SIG-M5 treated with dmso at 0.1 percent for 504 hours (cell line): ENCODE measurements around the gene SUSD1.
"Not testable (repeated sequence)": the region's sequence is repeated elsewhere in the genome, so short reads cannot be mapped to it uniquely, and the experiment has no call there.

Source experiments
- DNase-seq: peaks from one replicate; lab custom pipeline; 2025; ENCODE audit not compliant: unreplicated experiment; lab: John Stamatoyannopoulos, UW

The SUSD1 gene

DNA sequence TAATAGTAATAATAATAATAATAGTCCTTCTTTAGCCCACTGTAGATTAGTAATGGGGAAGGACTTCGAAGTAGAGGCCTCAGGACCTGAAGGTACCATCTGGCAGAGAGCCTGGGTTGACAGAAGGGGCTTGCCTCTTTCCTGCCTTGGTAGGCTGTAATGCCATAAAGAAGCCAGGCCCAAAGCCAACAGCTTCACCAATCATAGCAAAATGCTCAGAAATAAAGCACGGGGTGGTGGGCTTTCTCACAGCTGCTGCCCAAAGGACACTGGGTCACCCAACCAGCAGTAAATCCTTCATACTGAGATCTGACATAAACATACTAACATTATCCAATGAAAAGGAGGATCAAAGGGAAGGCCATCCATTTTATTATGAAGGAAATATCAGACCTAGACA lies 70.7 kb downstream of the SUSD1 start:
- DNase-seq: no peak

- no peak for DNase-seq
Observed at GRCh38 chr9:112103405-112103804, 71.7 kb downstream of the SUSD1 start.

GRCh38 chr9:112097712-112098688 lies 77.1 kb downstream of the SUSD1 start:
- DNase-seq: peak; percentile 73

GRCh38 chr9:112094948-112095681 lies 80.0 kb downstream of the SUSD1 start:
- no peak for DNase-seq

DNA sequence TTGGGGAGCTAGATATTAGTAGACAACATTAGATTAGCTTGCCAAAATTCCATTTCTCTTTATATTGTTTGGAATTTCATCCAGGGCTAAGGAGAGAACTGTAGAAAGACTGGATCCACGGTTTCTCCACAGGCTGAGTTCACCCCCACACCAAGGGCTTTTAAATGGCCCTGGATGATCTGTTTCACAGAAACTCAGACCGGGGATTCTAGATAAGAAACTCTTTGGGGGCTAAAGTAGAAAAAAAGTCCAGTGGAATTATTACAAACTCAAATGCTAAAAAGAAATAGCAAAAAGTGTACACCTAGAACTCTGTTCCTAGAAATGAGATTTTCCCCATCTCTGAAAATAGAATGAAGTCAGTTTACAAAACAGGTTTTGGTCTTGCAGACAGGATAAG lies 80.9 kb downstream of the SUSD1 start:
- DNase-seq: no peak

DNA sequence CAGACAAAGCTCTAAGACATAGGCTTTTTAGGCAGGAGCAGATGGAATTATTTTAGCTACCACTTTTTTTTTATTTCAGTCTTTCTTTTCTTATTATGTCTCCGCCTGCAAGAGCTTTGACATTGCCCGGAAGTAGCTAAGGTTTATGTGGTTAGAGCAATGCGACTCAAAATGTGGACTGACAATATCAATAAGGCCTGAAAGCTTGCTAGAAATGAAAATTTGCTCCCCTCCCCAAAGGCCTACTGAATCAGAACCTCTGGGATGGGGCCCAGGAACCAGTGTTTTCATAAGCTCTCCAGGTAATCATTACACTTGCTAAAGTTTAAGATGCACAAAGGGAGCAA lies 81.3 kb downstream of the SUSD1 start:
- DNase-seq: no peak

GRCh38 chr9:112093147-112093869 lies 81.8 kb downstream of the SUSD1 start:
- no peak for DNase-seq

GRCh38 chr9:112091810-112092209 lies 83.3 kb downstream of the SUSD1 start:
- DNase-seq: peak; percentile 15

DNA sequence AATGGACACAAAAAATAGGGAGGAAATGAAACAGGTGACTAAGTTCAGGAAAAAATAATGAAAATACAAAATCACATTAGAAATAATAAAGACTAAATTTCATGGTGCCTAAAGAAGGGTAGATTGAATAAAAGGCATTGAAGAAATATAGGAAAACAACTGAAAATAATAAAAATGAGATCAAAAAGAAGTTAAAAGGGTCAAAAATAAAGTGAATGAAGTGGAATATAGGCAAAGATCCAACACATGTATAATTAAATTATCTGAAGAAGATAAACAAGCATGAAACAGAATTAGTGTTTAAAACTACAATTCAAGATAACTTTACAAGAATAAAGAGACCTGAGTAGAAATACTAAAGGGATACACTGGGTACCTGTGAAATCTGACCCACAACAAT lies 87.6 kb downstream of the SUSD1 start:
- DNase-seq: no peak

DNA sequence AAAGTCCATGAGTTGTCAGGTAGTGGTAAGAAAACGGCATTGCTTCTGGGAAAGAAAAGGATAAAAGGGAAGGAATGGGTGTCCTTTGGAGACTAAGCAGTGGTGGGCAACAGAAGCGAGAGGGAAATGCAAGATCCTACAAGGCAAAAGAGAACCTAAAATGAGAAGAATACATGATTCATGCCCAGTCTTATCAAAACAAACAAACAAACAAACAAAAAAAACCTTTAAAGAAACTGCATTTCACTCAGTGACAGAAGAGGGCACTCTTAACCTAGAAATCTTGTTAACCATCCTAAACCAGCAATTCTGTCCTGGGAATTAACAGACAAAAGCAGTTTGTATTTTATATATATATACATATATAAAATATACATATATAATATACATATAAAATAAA lies 88.5 kb downstream of the SUSD1 start:
- peak; percentile 26 for DNase-seq

DNA sequence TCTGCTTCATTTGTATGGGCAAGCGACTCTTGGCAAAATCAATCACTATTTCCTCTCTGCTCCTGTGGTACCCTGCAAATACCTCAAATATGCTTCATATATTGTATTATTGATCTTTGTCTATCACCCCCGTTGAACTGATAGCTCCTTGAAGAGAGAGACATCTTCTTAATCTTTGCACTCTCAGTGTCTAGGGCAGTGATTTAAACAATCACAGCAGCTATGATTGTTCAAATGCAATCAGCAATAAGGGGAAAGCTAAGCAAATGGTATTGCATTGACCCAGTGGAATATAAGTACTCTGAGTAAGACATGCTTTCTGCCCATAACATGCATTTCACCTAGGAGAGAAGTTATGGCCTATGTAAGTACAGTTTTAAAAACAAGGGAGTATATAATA lies 90.2 kb downstream of the SUSD1 start:
- no peak for DNase-seq

DNA sequence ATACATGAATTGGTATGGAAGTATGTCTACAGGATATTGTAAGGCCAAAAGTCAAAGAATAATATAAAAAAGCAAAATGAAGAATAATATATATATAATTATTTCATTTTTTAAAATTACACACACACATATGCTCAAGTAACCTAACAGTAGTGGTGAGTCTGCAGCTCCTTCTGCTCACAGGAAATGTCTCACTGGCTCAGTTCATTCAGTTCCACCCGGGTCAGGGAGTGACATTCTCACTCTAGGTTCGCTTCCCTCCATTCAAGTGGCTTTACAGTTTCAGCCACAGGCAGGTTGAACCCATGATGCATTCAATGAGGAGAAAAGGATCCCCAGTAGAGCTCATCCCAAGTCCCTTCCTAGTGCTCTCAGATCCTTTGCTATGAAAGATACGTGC lies 90.8 kb downstream of the SUSD1 start:
- no peak for DNase-seq

DNA sequence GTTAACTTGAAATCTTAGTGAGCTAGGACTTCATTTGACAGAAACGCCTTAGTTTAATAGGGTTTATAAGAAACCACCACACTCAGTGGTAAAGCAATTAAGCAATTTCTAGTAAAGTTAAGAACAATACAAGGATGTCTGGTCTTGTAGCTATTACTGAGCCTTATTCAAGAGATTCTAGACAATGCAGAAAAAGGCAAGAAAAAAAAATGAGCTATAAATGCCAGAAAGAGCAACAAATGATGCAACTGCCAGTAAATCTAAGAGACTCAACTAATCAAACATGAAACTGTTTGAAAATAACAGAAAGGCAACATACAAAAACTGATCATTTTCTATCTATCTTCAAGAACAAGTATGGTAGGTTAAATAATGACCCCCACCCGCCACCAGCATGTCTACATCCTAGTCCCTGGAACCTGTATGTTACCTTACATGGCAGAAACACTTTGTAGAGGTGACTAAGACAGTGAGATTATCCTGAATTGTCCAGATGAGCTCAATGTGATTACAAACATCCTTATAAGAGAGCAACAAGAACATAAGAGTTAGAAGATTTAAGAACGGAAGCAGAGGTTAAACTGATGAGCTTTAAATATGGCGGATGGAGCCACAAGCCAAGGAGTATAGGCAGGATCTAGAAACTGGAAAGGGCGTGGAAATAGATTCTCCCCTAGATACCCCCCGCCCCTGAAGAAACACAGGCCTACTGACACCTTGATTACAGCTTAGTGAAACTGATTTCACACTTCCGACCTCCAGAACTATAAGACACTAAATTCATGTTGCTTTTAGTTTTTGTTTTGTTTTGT lies 93.0 kb downstream of the SUSD1 start:
- DNase-seq: no peak

DNA sequence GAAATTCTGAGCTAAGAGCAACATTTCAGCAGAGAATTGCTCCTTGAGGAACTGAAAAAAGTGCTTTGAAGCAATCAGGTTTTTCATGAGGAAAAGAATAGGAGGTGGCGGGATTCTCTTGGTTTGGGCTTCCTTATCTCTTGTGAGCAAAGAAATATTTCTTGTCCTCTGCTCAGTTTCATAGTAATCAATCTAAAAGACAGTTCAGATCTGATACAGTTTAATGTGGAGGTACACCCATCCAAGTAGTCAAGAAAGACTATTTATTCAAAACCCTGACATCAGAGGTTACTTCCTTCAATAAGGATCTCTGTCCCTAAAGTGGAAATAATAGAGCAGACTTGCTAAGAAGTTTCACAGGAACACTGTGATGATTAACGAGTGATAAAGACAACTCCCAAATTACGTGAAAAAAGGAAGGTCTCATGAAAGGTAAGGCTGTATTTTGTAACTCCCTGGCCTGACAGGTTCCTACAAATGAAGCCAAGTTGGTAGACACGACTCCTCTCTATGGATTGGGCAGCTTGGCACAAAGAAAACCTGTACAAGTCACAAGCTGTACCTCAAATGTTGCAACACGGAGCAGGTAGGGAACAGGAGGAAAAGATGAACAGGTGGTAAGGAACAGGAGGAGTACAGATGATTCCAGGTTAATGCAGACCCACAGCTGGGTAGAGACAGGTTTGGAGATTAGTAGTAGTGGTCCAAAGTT lies 94.1 kb downstream of the SUSD1 start:
- DNase-seq: no peak

- no peak for DNase-seq
Observed at GRCh38 chr9:112078432-112078831, 96.7 kb downstream of the SUSD1 start.

- peak; percentile 22 for DNase-seq
Observed at GRCh38 chr9:112076814-112077213, 98.3 kb downstream of the SUSD1 start.

- no peak for DNase-seq
Observed at GRCh38 chr9:112075009-112075378, 100.1 kb downstream of the SUSD1 start.

- peak; percentile 47 for DNase-seq
Observed at GRCh38 chr9:112074250-112075008, 100.7 kb downstream of the SUSD1 start.

- not testable (repeated sequence) for DNase-seq
Observed at GRCh38 chr9:112073639-112074173, 101.4 kb downstream of the SUSD1 start.
